Gastroesophageal sphincter (tissue), 3 donors: ENCODE measurements around the gene NUTM2B.
"Not testable (repeated sequence)": the region's sequence is repeated elsewhere in the genome, so short reads cannot be mapped to it uniquely, and the experiment has no call there.

Source experiments
- CTCF ChIP-seq, 4 experiments: fragments of 200-600 bp in 2 of 4; fragments of 450-650 bp in 2 of 4; sonication (generic) in 1 of 4; IDR thresholded peaks; one replicate each; pipeline ENCODE4 v1.5.1; 2017 to 2019; ENCODE audit warnings: antibody characterized with exemption in 4 of 4, mild to moderate bottlenecking in 2 of 4, moderate library complexity in 2 of 4
- EP300 ChIP-seq: sonication (generic); formaldehyde crosslinking; IDR thresholded peaks from one replicate; pipeline ENCODE4 v1.6.1; 2017; ENCODE audit warnings: antibody characterized with exemption, mild to moderate bottlenecking
- POLR2A ChIP-seq, 2 donors: fragments of 450-650 bp; IDR thresholded peaks; one replicate each; pipeline ENCODE4 v1.6.1; 2017; ENCODE audit warnings: antibody characterized with exemption in 2 of 2, mild to moderate bottlenecking in 2 of 2, moderate library complexity in 1 of 2
- POLR2AphosphoS5 ChIP-seq: sonication (generic); formaldehyde crosslinking; IDR thresholded peaks from one replicate; pipeline ENCODE4 v1.6.1; 2017; ENCODE audit warnings: antibody characterized with exemption

- not testable (repeated sequence) for TF ChIP-seq POLR2A (IDR thresholded peaks at IDR 0.05); POLR2AphosphoS5; CTCF (IDR thresholded peaks at IDR 0.05); EP300
These were observed 4.0 kb downstream of the NUTM2B start for GRCh38 chr10:79707017-79707416.
